ENCODE measurements around the gene ASPRV1. TPM values are rescaled to one million over a fixed set of nuclear protein-coding genes. Genes with fewer than 3 reads are reported as not detected.

ASPRV1 gene
- total and polyA plus RNA-seq, 10 of the 15 experiments (the other 5 are each of a cell fraction or from before 2014, with no cell fraction given) = 0.11 to 1.1 (median 0.33) TPM

- Histone ChIP-seq H3K4me3 (no peak overlapping the region), H3K4me2 (ENCODE audit: control insufficient read depth, insufficient read depth) (no peak overlapping the region), H4K20me1 (ENCODE audit: control insufficient read depth, insufficient read depth) (no peaks in the 10 kb centered on the region), H3K27me3 (replicated peaks in 1 of 2; ENCODE audit: control insufficient read depth in 2 of 2, insufficient read depth in 2 of 2, low read length in 1 of 2) (no peaks in the 10 kb centered on the region), H3K79me2 (ENCODE audit: control insufficient read depth, insufficient read depth, low read length) (no peaks in the 10 kb centered on the region), H3K9me3 (replicated peaks; ENCODE audit: control insufficient read depth, insufficient read depth, low read length) (no peaks in the 10 kb centered on the region), H2AFZ (ENCODE audit: control insufficient read depth, low read depth, low read length) (no peak overlapping the region), H3K27ac (ENCODE audit: control insufficient read depth, insufficient read depth) (no peak overlapping the region), H3K9ac (ENCODE audit: control insufficient read depth, insufficient read depth, low read length) (no peak overlapping the region), H3K4me1 (ENCODE audit: control insufficient read depth, insufficient read depth, low read length) (no peaks in the 10 kb centered on the region), H3K36me3 (ENCODE audit: control insufficient read depth in 2 of 2, insufficient read depth in 2 of 2, low read length in 1 of 2) (no peaks in the 10 kb centered on the region)
- no TSS peak for BruUV-seq (replicated peaks)
- in situ Hi-C loops (cut with MboI) = no loop called here
- intact Hi-C loops (cut with micrococcal nuclease; ENCODE audit: unreplicated experiment) = no loop called here
- SMC1A ChIA-PET (ENCODE audit: uncharacterized antibody, unreplicated experiment) = interaction anchor here (0.6 kb wide), 1 partner anchor 90 kb away, joined by 3 read pairs; no protein-coding TSS in a partner anchor
- RAD21 ChIA-PET (ENCODE audit: unreplicated experiment) = no interaction called here
- POLR2A ChIA-PET = no interaction called here
- WGBS (ENCODE audit: insufficient coverage, insufficient replicate concordance, low lambda C conversion rate, missing lambda C conversion rate) = 59% methylated on average over 11 of the region's 11 CpGs
- TF ChIP-seq ESRRA (IDR thresholded peaks at IDR 0.05; ENCODE audit: low read length) = no peak
- TF ChIP-seq TCF3 (IDR thresholded peaks at IDR 0.05; ENCODE audit: borderline replicate concordance, insufficient read depth, low read depth, low read length) = no peak
- no peak for TF ChIP-seq ZNF384 (IDR thresholded peaks at IDR 0.05; ENCODE audit: borderline replicate concordance, low read depth, low read length)
- TF ChIP-seq POU2F2 (IDR thresholded peaks at IDR 0.05; ENCODE audit: borderline replicate concordance, low read depth, low read length) = no peak
- no peak for TF ChIP-seq HCFC1 (IDR thresholded peaks at IDR 0.05; ENCODE audit: low read length)
- TF ChIP-seq TBL1XR1 (IDR thresholded peaks at IDR 0.05; ENCODE audit: low read depth, low read length) = no peak
- no peak for TF ChIP-seq POLR2AphosphoS2 (IDR thresholded peaks at IDR 0.05; ENCODE audit: low read depth, low read length)
- TF ChIP-seq SUPT20H (IDR thresholded peaks at IDR 0.05; ENCODE audit: borderline replicate concordance, control insufficient read depth, low read depth, low read length) = no peak
- TF ChIP-seq CREB1 (IDR thresholded peaks at IDR 0.05; ENCODE audit: low read depth) = no peak
- no peak for TF ChIP-seq ZNF207 (IDR thresholded peaks at IDR 0.05; ENCODE audit: borderline replicate concordance)
- TF ChIP-seq ZNF622 (IDR thresholded peaks at IDR 0.05) = no peak
- TF ChIP-seq ATF2 (IDR thresholded peaks at IDR 0.05; ENCODE audit: low read length) = no peak
- no peak for TF ChIP-seq FOXK2 (IDR thresholded peaks at IDR 0.05)
- TF ChIP-seq RB1 (IDR thresholded peaks at IDR 0.05; ENCODE audit: borderline replicate concordance) = no peak
- no peak for TF ChIP-seq TAF1 (IDR thresholded peaks at IDR 0.05; ENCODE audit: borderline replicate concordance, low read depth, low read length)
- TF ChIP-seq REST (IDR thresholded peaks at IDR 0.05; ENCODE audit: low read depth, low read length) = no peak
- DNase-seq (ENCODE audit: low read depth, low spot score) = no peak
- FAIRE-seq = no peak
- ATAC-seq = no peak
- CTCF ChIA-PET = interaction anchor here (1.3 kb wide), 1 partner anchor 43 kb away, joined by 4 read pairs; no protein-coding TSS in a partner anchor
Observed at GRCh38 chr2:69955029-69955428, 6.4 kb downstream of the ASPRV1 start.
